ENCODE measurements around the gene CCDC159. TPM values are rescaled to one million over a fixed set of nuclear protein-coding genes. Genes with fewer than 3 reads are reported as not detected.

Gene CCDC159
- total and polyA plus RNA-seq, 2 of the 13 experiments (the other 11 are each of a cell fraction or from before 2014, with no cell fraction given): 1.7 to 6.3 TPM

- peak; percentile 49; the same call in 1 of the 2 replicates for TF ChIP-seq ZNF788 (CRISPR knock-in tag; IDR thresholded peaks at IDR 0.05; ENCODE audit: borderline replicate concordance)
- TF ChIP-seq ZNF121 (CRISPR knock-in tag; IDR thresholded peaks at IDR 0.05): 0 out of 2 replicates have a peak, but pooled peaks have one; percentile 8
- peak; percentile 78 for TF ChIP-seq STAG1 (CRISPR knock-in tag; IDR thresholded peaks at IDR 0.05)
- TF ChIP-seq AKNA (CRISPR knock-in tag; IDR thresholded peaks at IDR 0.05; ENCODE audit: borderline replicate concordance): no peak
- peak; percentile 68; the same call in 1 of the 2 replicates for TF ChIP-seq CCDC6 (CRISPR knock-in tag; IDR thresholded peaks at IDR 0.05)
- TF ChIP-seq CREB1 (IDR thresholded peaks at IDR 0.05): peak; percentile 89
- TF ChIP-seq CREB1 (CRISPR knock-in tag; IDR thresholded peaks at IDR 0.05): peak; percentile 92
- TF ChIP-seq ZMYM3 (CRISPR knock-in tag; IDR thresholded peaks at IDR 0.05): no peak
- TF ChIP-seq ZNF33B (CRISPR knock-in tag; IDR thresholded peaks at IDR 0.05): 0 out of 2 replicates have a peak, but pooled peaks have one; percentile 75
- 0 out of 2 replicates have a peak, but pooled peaks have one; percentile 65 for TF ChIP-seq CC2D1A (CRISPR knock-in tag; IDR thresholded peaks at IDR 0.05)
- no peak for TF ChIP-seq IKZF1 (IDR thresholded peaks at IDR 0.05)
- peak; percentile 67 for TF ChIP-seq SPEN (CRISPR knock-in tag; IDR thresholded peaks at IDR 0.05; ENCODE audit: low read depth)
- TF ChIP-seq KMT2B (CRISPR knock-in tag; IDR thresholded peaks at IDR 0.05): 0 out of 2 replicates have a peak, but pooled peaks have one; percentile 64
- TF ChIP-seq RFXANK (CRISPR knock-in tag; IDR thresholded peaks at IDR 0.05): no peak
- no peak for TF ChIP-seq ZNF570 (CRISPR knock-in tag; IDR thresholded peaks at IDR 0.05; ENCODE audit: borderline replicate concordance)
- TF ChIP-seq ZNF143 (CRISPR knock-in tag; IDR thresholded peaks at IDR 0.05): no peak
- no peak for TF ChIP-seq IKZF4 (CRISPR knock-in tag; IDR thresholded peaks at IDR 0.05; ENCODE audit: borderline replicate concordance, low read depth, not compliant biosample characterization)
- TF ChIP-seq ARID4A (CRISPR knock-in tag; IDR thresholded peaks at IDR 0.05; ENCODE audit: borderline replicate concordance): peak; percentile 83
- peak; percentile 92; the same call in 1 of the 2 replicates for TF ChIP-seq CBX5 (CRISPR knock-in tag; IDR thresholded peaks at IDR 0.05; ENCODE audit: borderline replicate concordance)
- peak; percentile 69 for TF ChIP-seq RXRA (CRISPR knock-in tag; IDR thresholded peaks at IDR 0.05)
Measured at GRCh38 chr19:11380653-11381537, 34.6 kb downstream of the CCDC159 start (continued).
